IPS DF 4.7 (cell line): ENCODE measurements around the gene HLF.
"Not testable (repeated sequence)": the region's sequence is repeated elsewhere in the genome, so short reads cannot be mapped to it uniquely, and the experiment has no call there.

Source experiments
- DNase-seq: peaks from one replicate; pipeline ENCODE4 v3.0.0-alpha.2; 2013; ENCODE audit warnings: low spot score; ENCODE audit errors: extremely low read depth

Gene HLF

DNA sequence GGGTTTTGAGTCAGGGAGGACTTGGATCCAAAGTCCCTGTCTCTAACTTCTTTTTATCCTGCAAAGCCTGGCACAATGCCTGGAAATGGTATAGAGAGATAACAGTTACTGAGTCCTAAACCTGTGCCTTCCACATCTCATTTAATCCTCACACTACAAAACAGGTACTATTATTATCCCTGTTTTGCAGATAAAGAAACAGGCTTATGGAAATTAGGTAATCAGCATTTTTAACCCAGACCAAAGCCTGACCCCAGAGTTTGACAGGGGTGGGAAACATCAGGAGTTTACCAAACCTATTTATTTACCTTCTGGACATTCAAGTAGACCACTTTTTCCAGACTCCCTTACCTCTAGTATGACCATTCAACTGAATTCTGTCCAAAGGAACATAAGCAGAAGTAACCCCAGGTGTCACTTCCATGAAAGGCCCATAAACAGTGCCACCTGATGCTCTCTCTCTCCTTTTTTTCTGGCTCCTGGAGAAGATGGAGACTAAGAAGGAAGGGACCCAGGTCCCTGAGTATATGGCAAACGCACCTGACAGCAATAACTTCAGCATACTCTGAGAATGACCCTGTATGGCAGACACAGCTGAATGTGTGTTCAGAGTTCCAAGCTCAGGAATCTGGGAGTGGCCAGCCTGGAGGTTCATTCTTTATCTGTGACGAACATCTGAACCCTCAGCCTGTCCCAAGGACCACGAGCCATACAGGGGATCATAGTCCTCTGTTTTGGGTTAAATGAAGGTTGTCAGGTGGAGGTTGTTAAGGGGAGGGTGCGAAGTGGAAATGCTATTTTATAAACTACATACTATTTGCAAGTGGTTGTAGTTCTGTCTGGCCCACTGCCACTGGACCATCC is 62.7 kb downstream of the HLF start:
- DNase-seq, result no peak

DNA sequence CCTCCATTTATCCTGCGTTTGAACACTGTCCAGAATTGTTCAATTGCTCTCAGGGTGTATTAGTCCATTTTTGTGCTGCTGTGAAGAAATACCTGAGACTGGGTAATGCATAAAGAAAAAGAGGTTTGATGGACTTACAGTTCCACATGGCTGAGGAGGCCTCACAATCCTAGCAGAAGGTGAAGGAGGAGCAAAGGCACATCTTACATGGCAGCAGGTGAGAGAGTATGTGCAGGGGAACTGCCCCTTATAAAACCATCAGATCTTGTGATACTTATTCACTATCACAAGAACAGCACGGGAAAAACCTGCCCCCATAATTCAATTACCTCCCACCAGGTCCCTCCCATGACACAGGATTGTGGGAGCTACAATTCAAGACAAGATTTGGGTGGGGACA is 63.8 kb downstream of the HLF start:
- DNase-seq, result not testable (repeated sequence)

DNA sequence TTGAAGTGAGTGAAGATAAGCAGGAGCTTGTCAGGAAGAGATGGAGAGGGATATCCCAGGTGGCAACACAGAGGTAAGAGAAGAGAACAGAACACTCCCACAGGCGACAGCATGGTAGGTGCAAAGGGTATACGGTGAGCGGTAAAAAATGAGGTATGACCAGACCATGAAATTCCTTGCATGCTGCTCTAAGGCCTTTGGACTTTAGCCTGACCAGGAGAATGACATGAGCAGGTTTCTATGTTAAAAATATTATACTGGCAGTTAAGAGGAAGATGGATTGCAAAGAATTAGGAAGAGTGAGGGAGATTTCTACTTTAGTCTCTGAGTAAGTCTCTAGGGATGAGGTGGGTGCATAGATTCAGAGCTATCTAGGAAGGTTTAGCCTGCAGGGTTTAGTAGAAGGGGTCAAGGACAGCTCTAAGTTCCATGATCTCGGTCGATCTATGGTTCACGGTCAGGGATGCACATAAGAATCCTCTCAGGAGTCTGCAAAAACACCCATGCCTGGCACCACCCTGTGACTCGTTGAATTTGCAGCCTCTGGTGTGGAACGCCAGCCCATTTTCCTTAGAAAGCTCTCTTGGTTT is 65.7 kb downstream of the HLF start:
- DNase-seq, result no peak

DNA sequence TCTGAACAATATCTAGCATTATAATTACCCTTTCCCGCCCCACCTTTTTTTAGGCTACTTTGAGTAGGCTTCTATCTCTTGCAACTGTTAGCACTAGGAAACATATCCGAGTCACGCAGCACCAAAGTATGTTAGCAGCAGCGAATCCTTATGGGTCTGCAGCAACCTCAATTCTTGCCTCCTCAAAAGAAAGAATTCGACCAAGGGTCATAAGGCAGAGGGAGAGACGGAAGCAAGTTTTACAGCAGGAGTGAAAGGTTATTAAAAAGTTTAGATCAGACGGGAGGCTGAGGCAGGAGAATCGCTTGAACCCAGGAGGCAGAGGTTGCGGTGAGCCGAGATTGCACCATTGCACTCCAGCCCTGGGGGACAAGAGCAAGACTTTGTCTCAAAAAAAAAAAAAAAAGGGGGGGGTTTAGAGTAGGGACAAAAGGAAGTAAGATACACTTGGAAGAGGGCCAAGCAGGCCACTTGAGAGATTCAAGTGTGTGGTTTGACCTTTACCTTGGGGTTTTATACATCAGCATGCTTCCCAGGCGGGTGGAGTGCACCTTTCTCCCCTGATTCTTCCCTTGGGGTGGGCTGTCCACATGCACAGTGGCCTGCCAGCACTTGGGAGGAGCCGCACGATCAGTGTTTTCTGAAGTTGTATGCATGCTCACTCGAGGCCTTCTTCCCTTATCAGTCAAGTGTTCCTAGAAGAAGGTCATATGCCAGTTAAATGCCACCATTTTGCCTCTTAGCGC is 67.7 kb downstream of the HLF start:
- no peak for DNase-seq

DNA sequence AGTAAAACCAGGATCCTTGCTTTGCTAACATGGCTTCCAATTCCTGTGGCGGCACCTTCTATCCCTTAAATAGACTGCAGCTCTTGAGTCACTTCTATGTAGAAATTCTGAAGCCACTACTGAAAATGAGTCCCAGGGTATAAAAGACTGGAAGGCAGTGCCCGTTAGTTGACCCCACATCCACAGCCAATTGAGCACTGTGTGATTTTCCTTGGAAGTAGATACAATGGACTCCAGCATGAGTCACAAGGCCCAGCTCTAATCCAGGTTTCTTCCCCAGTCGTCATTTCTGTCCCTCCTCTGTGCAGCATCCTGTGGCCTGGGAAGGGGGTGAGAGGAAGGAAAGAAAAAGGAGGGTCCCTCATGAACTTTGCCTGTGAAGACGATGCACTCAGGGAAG is 69.5 kb downstream of the HLF start:
- DNase-seq, result no peak

DNA sequence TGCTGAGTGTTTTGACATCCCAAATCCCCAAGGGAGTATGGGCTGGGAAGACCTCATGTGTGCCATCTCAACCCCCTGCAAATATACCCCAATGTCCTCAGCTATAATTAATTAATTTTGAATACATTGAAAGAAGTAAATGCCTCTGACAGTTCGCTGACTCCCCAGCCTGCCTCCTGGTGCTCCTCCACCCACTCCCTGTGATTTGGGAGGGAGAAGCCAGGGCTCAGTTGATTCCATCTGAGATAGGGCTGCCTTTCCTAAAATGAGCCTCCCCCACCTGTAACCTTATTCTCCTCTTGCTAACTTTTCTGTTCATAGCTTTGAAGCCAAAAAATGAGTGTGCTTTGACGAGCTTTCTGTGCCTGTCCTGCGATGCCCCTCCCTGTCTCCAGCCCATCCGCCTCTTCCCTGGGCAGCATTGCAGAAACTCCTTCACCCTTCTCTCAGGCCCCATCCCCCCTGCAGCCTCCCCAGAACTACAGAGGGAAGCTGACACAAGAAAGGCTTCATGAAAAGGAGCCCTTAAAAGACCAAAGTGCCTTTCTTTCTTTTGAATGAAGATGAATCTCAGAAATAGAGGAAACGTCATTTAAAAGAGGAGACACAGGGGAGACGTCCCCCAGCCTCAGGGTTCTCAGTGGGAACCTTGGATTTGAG is 70.3 kb downstream of the HLF start:
- no peak for DNase-seq

DNA sequence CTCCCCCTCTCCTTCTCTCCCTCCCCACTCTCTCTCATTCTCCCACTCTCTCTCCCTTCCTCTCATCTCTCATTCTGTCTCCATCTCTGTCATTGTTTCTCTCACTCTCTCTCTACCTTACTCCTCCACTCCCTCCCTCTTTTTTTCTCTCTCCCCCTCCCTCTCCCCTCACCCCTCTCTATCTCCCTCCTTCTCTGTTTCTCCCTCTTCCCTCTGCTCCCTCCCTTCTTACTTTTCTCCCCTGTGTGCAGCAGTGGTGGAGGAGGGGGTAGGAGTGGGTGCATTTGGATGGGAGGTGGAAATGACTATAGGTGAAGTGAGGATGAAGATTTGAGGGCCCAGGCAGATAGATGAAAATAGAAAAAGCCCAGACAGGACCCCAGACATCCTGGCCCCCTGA is 70.9 kb downstream of the HLF start:
- DNase-seq, result no peak

DNA sequence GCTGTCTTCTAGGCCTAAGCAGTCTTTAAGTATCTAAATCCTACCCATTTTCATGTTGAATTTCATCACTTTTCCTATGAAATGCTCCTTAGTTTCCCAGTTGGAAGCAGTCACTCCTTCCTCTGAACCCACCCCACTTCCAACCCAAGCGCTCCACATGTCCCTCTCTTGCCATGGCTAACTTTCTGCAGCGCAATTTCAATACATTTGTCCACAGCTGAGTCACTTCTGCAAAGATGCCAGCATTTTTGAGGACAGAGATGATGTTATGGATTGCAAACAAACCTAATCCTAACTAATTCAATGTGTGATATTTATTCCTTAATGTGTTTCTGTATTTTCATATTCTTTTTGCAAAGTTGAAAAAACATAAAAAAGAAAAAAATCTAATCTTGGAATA is 71.7 kb downstream of the HLF start:
- DNase-seq, result no peak

DNA sequence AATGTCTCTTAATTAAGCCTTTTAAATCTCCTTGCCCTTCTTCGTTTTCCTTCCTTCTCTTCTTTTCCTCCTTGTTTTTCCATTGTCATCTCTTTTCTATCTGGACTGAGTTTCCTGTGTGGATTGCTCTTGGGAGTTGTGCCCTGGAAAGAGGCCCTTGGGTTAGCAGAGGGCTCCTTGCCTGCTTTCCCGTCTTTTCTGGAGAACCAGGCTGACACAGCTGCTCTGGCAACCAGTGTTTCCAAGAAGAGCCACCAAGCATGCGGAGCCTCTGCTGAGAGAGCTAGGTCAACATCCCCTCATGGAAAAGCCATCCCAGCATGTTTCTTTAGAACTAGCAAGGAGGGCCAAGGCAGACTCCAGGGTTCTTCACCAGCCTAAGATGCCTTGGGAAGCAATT is 75.4 kb downstream of the HLF start:
- no peak for DNase-seq

DNA sequence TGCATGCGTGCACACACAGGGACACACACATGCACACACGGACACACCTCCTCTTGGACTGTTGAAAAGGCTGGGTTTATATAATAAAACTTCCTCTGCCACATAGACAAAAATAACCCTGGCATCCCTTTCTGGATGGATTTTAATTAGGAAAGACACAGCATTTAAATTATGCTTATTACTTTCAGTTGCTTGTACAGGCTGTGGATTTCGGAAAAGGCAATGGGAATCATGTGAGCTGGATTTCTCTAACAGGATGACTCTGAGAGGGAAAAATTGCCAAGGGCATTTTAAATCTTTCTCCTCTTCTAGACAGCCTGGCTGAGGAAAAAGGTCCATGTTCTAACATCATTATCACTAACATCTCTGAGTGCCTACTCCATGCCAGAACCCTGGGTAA is 75.9 kb downstream of the HLF start:
- no peak for DNase-seq

DNA sequence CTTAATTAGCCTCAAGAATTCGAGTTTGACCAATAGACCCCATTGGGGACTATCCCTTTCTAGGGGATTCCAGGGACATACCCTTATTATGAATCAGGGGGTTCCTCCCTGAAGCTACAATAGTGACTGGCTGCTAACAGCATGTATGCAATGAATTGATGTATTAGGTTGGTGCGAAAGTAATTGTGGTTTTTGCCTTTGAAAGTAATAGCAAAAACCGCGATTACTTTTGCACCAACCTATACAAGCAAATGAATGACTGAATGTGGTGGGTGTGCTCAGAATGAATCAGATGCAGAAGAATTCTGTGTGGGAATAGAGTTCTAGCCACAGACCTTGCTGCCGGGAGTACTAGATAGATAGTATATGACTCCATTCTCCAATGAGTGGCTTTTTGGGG is 76.7 kb downstream of the HLF start:
- no peak for DNase-seq

DNA sequence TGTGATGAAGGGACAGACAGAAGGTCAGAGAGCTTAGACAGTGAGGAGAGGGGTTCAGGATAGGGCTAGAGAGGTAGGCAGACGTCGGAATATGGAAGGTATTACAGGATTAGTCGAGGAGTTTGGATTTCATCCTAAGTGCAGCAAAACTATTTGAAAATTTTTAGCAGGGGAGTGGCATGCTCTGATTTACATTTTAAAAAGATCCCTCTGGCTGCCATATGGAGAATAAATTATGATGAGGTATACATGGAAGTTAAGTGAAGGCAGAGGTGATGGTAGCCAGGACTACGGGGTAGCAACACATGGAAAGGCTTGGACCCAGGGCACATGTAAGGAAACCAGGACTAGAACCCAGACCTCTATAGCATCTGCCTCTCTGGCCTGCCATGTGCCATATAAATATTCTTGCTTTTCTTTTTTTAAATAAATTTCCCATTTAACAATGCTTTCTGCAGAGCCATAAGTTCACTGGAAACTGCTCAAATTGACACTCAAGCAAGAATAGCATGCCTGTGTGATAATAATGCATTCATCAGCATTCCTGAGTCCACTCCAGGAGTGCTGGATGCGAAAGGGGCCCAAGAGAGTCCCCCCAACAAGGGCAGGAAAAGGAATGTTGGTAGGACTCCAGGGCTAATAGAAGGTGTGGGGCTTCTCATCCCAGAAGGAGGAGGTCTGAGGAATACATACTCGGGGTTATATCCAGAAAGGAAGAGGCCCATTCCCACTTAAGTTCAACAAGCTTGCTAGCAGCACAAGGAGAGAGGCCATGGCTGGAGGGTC is 78.2 kb downstream of the HLF start:
- DNase-seq, result no peak

DNA sequence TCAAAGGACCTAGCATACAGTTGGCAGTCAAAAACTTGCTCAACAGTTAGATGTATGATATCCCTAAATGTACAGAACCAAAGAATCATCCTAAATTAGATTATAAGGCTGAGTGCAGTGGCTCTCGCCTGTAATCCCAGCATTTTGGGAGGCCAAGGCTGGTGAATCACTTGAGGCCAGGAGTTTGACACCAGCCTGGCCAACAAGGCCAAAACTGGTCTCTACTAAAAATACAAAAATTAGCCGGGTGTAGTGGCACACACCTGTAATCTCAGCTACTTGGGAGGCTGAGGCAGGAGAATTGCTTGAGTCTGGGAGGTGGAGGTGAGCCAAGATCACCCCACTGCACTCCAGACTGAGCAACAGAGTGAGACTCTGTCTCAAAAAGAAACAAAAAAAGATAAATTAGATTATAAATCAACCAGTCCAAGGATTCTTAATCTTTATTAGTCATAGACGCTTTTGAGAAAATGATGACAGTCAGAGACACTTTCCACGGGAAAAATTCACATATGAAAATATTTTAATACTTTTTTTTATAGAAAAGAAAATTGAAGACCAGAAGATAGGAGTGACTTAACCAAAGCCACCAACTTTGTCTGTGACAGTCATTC is 79.2 kb downstream of the HLF start:
- DNase-seq, result no peak

DNA sequence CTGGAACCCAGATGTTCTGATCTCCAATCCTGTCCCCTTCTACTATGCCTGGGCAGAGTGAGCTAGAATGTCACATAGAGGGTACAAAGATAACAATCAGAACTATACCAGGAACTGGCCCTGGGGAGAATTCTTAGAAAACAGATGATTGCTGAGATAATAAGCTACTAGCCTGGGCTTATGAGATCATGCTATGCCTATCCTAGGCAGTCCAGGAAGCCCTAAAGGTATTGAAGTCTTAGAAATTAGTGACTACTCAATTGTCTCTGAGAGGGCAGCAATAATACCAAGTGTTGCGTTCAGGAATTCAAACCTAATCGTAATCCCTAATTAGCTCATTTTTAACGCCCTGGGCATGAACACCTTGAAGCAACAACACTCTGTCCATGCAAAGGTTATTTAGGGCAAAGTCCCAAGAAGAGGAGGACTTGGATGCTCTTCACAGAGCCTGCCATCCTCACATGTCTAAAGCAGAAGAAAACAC is 79.8 kb downstream of the HLF start:
- no peak for DNase-seq

DNA sequence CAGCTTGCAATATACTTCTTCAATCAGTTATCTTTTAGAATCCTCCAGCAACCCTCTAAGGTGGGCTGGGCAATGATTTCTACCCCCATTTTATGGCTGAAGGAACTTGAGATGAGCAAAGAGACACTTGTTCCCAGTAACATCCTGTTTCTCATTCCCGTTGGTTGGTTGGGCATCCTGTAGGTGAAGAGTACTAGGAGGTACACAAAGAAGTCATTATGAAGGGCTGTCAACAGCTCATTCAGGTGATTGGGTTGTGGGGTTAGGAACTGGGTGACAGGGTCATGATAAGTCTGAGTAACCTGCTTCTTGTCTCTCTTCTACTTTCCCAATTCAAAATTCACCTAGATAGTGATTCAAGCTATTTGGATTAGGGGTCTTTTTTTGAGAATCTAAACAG is 80.4 kb downstream of the HLF start:
- no peak for DNase-seq

DNA sequence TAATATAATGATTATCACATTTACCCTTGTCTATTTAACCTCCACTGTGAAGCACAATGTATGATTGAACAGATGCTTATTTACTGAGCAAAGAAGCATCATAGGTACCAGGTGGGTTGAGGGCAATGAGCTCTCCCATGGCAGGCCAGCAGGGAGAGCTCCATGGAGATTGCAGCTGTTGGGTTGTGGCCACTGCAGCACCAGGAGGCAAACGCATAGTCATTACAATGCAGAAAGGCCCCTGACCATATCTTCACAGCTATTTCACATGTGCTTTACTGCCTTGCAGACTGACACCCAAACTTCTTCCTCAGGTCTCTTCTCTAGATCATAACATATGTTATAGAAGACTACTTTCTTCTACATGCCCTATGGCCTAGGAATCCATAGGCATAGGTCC is 81.9 kb downstream of the HLF start:
- DNase-seq, result no peak

DNA sequence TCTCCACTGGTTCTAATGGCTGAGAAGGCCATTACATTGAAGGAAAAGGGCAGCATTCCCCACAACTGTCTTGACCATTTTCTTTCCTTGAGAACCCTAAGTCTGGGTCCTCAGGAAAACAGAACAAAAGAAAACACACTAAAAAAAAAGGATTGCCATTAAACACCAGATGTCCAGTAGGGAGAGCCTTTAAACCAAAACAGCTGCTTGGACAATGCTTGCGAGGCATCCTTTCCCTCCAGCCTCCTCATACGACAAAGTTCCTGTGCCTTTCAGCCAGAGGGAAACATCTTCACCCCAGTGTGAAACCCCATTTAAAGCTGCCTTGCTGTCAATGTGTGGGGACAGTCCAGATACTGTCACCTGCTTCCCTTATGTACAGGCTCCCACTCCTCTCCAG is 82.6 kb downstream of the HLF start:
- no peak for DNase-seq

DNA sequence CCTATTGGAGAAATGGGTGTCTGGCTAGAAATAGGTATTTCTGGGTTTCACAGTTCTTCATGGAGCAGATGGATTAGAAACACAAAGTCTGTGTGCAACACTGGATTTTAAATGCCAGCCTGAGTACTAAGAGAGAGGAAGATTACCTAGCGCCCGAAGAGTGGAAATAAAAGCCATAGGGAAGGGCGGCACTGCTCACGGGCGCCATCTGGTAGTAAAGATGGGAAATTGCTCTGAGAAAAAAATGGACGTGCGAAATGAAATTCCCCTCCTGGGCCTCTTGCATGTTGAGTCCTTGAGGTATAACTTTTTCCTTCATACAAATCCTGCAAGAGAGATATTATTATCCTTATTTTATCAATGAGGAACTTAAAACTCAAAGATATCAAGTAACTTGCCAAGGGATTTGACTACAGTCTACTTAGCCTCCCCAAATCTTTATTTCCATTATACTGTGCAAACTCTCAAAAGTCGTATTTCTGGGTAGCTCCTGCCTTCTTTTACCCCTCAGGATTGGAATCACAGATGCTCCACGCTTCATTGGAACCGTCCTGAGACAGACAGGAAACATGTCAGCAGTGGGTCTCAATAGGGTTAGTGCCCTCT is 84.1 kb downstream of the HLF start:
- no peak for DNase-seq

DNA sequence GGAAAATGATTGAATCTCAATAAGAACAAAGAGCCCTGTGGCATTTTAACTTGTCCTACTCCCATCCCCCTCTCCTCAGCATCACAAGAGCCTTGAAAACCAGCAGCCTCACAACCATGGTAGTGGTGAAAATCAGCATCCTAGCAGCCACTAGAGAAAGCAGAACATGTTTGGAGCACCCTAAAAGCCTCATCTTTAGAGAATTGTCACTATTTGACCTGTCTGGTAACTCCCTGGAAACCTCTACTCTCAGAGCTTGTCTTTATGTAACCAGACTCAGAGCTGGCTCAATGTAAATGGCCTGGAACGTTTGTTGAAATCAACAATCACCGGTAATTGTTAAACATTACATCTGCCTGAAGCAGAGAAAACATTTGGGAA is 86.1 kb downstream of the HLF start:
- DNase-seq, result no peak

DNA sequence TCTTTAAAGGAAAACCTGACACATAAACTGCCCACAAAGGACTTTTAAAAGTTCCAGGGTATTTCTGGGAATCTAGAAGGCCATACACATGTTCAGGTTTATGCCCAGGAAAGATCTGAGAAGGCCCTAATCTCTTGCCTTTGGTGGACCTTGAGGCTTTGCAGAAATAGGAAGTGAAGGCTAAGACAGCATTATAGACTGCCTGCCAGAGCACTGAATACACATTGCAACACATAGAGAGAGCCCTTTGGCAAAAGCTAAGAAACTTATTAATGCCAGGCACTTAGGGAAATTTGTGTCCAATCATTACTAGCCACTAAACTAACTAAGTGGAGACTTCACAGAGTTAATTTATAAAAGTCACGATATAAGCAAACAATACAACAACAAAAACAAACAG is 86.5 kb downstream of the HLF start:
- DNase-seq, result no peak
